GM21447 (cell line): ENCODE results near the gene FRG2C.
"Not testable (repeated sequence)": the region's sequence is repeated elsewhere in the genome, so short reads cannot be mapped to it uniquely, and the experiment has no call there.

Source experiments
- ATAC-seq: cut with Tn5 transposase; IDR thresholded peaks from one replicate; pipeline ENCODE4 v1.9.1; 2021; ENCODE audit not compliant: unreplicated experiment

Gene FRG2C

GRCh38 chr3:75669348-75670297 is 5.5 kb downstream of the FRG2C start:
- not testable (repeated sequence) for ATAC-seq

GRCh38 chr3:75670298-75671286 is 6.5 kb downstream of the FRG2C start:
- not testable (repeated sequence) for ATAC-seq

- ATAC-seq = not testable (repeated sequence)
These were observed 7.4 kb downstream of the FRG2C start for GRCh38 chr3:75671287-75672139.

- ATAC-seq = not testable (repeated sequence)
These were observed 8.1 kb downstream of the FRG2C start for GRCh38 chr3:75672140-75672775.

- ATAC-seq = not testable (repeated sequence)
These were observed 19.8 kb downstream of the FRG2C start for GRCh38 chr3:75683965-75684364.

- ATAC-seq = no peak
These were observed 23.2 kb downstream of the FRG2C start for GRCh38 chr3:75687323-75687722.

- ATAC-seq = no peak
These were observed 27.9 kb downstream of the FRG2C start for GRCh38 chr3:75692061-75692460.
